AG08395 (cell line): ENCODE results near the gene MAPK1.
"Not testable (repeated sequence)": the region's sequence is repeated elsewhere in the genome, so short reads cannot be mapped to it uniquely, and the experiment has no call there.

Experiments
- DNase-seq: peaks from one replicate; pipeline ENCODE4 v3.0.0; 2012; ENCODE audit warnings: mixed read lengths, low spot score

The MAPK1 gene

DNA sequence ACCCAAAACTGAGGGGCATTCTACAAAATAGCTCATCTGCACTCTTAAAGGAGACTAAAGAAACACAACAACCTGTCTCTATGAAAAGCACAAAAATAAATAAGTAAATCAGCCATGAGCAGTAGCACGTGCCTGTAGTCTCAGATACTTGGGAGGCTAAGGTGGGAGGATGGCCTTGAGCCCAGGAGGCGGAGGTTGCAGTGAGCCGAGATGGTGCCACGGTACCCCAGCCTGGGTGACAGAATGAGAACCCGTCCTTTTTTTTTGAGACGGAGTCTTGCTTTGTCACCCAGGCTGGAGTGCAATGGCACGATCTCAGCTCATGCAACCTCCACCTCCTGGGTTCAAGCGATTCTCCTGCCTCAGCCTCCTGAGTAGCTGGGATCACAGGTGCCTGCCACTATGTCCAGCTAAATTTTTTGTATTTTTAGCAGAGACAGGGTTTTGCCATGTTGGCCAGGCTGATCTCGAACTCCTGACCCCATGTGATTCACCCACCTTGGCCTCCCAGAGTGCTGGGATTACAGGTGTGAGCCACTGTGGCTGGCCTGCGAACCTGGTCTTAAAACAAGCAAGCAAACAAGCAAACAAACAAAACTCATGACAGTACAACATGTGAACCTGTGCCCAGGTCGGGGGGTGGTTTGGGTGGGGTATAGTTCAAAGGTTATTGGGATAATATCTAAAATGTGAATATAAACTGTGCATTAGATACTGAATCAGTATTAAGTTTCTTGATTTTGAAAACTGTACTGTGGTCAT, 76.4 kb downstream of the MAPK1 start:
- not testable (repeated sequence) for DNase-seq

DNA sequence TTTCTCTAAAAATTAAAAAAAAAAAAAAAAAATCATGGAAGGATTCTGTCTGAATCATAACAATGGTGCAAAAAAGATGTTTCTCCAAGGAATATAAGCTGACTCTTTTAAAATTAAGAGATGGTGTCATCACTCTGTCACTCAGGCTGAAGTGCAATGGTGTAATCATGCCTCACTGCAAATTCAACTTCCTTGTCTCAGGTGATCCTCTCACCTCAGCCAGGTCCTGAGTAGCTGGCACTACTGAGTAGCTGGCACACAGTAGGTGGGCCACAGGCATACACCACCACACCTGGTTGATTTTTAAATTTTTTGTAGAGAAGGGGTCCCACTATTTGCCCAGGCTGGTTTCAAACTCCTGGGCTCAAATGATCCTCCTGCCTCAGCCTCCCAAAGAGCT, 77.1 kb downstream of the MAPK1 start:
- DNase-seq, result no peak

DNA sequence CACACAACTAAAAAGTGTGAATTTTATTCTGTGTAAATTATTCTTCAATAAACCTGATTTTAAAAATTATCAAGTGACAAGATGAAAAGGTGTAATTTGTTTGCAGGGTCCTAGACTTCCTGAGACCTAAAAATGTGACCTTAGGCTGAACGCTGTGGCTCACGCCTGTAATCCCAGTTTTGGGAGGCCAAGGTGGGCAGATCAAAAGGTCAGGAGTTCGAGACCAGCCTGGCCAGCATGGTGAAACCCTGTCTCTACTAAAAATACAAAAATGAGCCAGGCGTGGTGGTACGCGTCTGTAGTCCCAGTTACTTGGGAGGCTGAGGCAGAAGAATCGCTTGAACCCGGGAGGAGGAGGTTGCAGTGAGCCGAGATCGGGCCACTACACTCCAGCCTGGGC, 79.9 kb downstream of the MAPK1 start:
- DNase-seq, result not testable (repeated sequence)

DNA sequence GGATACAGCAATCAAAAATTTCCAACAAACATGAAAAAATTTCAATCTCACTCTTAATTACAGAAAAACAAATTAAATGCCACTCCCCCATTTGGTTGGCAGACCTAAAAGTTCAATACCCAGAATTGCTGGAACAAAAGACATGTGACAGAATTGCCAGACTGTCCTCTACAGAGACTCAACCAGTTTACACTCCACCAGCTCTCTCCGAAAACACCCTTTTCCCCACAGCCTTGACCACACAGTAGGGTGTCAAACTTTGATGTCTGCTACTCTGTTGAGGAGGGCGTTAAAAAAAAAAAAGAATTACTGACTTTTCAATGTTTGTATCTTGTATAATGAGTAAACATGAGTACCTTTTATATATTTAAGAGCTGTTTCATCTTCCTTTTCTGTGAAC, 87.2 kb downstream of the MAPK1 start:
- no peak for DNase-seq

DNA sequence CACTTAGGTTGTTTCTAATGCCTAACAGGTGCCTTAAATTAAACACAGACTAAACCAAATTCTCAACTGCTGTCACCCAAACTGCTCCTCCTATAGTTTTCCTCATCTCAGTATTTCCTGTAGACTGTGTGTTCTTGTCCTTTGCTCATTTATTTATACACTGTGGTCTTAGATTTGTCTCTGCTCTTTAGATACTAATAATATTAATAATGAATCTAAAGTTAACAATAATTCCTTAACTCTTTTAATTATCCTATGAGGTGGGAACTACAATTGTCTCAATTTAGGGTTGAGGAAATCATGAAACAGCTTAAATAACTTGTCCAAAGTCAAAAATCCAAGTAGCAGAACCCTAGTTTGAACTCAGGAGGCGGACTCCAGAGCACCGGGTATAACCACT, 88.0 kb downstream of the MAPK1 start:
- no peak for DNase-seq

DNA sequence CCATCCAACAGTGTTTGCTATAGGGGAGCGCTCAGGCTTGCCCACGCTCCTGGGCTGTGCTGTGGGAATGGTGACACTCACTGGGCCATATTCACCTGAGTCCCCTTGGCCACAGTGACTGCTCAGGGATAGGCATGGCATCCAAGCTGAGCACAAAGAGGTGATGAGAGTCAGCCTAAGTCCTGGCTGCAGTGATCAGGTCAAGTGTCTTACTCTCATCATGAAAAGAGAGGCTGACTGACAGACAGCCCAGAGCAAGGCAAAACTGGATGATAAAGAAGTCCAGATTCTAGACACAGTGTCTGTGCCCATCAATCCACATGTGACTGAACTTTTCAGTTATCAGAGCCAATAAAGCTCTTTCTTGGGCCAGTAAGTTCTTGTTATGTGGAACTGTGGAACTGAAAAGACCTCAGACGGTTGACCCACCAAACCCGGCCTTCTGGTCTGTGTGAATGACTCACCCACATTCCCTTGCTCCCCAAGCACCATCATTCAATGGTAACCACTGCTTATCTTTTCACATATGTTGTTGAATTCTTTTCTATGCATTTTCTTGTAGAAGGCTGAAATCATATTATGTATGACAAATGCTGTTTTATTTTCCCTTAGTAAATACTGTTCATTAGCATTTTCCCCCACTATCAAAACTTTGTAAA, 88.6 kb downstream of the MAPK1 start:
- peak; percentile 71 for DNase-seq

DNA sequence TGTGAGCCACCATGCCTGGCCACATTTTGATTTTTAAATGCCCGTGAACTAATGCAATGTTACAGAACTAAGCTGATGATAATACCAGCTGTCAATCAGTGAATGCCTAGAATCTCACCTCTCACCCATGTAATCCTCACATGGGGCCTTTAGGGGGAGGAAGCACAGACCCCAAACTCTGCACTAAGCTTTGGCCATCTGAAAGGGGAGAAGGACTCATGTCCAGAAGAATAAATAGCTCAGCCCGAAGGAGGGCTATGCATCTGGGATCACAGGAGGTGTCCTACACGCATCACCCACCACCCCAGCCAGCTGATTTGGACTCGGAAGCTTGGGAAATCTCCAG, 95.8 kb downstream of the MAPK1 start:
- DNase-seq, result no peak

DNA sequence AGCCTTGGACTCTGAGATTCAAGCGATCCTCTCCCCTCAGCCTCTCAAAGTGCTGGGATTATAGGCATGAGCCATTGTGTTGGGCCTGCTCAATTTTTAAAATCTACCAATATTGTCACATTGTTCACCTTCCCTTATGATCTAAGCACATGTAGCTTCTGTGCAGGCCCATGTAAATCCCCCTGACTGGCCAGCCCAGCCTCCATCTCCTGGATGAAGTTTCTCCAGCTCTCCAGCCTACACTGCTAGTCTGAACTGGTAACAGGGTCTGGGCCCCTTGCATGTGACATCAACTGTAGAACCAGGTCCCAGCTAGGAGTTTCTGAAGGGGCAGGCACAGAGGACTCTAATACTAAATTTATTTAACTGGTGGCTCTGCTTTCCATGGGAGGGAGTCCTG, 99.0 kb downstream of the MAPK1 start:
- DNase-seq, result no peak

DNA sequence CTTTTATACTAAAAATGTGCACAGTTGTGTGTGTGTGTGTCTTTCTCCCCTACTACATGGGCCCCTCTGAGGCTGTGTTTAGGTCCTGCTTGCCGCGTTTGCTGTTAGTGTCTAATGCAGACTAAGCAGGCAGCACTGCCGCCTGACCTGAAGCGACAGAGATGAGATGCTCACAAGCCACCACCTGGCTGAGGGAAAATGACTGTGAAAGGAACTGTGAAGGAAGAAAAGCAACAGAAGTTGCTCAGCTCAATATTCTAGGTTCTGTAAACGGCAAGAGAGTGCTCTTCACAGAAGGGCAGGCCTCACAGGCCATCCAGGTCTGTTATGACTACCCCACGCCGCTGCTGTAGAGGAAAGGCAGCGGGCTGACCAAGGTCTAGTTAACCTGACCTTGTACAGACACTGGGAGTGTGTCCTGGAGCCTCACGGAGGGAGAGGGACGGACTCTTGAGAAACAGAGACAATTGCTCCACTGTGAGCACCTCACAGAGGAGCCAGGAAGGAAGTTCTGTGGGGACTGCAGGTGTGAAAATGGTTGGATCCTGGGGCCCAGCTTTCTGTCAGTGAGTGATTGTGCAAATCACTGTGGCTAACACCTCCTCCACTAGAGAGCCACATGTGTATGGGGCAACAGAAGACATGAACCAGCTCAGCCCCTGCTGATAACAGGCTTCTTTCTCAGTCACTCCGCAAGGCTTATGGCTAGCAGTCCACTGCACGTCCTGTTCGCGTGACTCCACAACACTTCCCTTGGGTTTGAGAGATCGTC, 100.6 kb downstream of the MAPK1 start:
- DNase-seq, result no peak

DNA sequence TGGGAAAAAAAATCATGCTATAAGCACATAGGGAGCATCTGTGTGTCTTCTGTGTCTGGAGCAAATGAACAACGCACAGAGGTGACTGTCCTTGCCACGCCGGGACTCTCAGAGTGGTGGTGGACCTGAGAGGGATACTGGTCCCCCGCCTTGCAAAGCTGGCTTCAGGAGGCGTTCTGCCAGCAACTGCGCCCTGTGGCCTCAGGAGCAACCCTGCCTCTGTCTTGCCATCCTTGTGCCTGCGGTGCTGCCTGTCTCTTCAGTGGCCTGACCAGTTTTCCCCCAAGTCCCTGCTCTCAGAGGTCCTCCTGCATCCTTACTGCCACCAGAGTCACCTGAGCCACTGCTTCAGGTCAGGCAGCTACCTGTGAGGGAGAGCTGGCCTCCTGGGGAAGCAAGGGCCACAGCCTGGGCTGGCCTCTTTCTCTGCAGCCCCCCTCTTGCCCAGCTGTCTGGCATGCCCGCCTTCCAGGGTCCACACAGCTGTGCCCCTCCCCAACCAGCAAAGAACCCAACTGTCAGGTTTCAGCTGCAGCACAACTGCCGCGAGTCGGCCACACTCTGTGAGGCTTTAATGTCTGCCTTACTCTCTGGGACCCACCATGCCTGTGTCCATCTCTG, 101.4 kb downstream of the MAPK1 start:
- no peak for DNase-seq

DNA sequence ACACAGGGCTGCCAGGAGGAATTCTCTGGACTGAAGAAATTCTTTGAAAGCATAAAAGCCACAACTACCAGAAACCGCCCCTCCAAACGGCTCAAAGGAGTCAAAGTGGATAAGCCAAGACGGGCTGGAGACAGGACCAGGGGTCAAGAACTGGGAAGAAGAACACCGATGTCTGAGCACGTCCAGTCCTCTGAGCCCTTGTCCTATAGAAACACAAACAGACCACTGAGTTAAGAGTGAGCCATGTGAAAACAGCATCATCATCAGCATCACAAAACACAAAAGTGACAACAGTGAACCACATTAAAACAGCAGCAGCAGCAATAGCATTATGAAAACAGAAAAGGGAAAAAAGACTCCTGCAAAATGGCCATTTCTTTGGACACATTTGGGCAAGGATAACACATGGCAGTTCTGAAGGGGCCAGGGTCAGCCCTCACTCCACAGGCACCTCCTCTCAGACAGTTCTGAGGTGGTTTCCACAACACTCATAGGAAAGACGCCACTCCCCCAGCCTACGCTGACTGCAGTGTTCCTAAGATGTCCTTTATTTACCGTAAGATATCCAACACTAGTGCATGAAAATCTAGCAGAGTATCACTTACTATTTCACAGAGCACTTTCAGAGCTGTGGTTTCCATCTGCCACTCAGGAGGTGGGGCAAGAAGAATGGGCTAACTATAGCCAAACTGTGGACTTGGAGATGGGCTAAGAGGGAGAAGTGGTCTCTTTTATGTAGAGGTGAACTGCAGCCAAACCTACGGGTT, 103.2 kb downstream of the MAPK1 start:
- no peak for DNase-seq

DNA sequence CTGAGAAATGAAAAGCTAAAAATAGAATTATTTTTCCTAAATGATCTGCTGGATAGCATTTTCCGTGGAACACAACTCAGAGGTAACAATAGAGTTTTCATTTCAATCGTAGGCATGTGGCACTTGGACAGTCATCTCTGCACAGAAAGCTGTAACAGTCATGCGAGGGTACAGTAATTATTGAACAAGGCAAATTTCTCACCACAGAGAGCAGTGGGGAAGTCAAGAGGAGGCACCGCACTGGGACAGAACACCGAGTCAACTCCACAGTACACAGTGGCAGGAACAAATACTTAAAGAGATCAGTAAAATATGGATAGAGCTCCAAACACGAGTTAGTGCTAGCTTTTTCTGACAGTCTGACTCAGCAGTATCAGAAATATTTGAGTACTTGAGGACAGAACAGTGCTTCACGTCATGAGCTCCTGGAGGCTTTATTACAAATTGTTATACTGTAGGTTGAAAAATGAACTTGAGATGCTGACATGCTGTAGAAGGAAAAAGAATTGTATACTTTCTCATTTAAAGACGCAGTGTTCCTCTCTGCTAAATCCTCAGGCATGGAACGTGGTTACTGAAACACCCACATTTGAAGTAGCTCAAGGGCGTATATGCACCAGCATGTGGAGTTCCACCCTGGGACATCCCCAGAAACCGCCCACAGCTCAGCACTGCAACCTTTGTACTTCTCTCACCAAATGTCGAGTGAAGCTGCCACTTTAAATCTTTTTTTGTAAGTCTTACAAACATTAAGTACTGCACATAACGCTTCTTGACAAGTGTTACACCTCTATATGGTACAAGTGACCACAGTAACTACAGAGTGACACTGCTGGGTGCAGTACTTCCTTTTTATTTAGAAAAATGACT, 104.5 kb downstream of the MAPK1 start:
- no peak for DNase-seq

DNA sequence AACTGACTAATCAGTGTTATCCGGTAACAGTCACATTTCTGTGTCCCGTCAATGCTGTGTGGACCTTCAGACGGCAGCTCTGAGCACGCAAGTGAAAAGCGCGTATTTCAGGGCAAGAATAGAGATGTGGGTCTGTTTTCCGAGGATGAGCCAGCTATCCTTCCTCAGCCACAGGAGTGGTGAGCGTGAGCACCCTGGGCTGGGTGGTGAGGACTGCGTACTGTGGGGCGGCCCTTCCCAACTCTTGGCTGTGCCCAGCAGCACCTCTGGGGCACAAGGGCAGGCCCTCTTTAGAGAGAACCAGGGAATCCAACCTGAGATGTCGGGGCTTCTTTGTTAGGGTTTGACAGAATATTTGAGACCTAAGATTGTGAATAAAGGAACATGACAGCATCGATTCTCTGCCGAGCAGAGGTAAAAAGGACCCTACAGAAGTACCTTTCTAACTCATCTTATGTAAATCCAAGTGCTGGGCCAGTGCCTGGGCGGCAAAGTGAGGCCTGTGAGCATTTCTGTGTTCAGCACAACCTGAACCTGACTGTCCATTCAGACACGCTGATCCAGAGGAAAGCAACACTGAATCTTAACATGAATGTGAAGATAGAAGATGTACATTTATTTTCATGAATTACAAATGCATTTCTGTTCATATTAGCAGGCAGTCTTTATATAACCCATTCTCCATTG, 105.3 kb downstream of the MAPK1 start:
- no peak for DNase-seq

DNA sequence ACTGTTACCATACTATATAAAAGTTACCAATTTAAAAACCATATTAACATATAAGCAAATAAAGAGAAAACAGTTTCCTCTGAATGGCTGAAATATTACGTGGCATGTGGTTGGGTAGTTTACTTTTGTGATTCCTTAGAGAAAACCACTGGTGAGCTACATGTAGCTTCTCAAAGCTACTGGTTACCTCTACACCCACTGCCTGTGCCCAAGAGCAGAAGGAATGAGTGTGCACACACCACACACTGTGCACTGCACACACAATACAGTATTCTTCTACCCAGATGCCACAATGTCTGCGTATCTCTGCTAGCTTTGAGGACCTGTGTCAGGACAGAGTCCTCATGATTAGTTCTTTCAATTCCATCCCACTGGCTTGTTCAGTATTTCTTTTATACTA, 106.4 kb downstream of the MAPK1 start:
- no peak for DNase-seq

DNA sequence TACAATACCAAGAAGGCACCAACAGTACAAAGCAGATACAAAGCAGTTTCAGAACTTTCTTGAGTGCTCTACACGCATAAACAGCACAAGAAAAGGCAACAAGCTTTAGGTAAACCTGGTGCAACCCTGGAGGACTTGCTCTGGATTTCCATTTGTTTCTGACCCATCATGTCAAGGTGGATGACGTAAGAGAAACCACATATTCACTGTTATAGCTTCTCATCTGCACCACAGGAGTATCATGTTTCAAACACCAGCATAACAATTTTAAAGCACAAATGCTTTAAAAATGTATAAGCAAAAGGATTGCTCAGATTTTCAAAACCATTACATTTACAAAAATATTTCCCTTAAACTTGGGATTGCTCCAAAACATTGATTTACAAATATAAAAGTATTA, 106.8 kb downstream of the MAPK1 start:
- peak; percentile 18 for DNase-seq

DNA sequence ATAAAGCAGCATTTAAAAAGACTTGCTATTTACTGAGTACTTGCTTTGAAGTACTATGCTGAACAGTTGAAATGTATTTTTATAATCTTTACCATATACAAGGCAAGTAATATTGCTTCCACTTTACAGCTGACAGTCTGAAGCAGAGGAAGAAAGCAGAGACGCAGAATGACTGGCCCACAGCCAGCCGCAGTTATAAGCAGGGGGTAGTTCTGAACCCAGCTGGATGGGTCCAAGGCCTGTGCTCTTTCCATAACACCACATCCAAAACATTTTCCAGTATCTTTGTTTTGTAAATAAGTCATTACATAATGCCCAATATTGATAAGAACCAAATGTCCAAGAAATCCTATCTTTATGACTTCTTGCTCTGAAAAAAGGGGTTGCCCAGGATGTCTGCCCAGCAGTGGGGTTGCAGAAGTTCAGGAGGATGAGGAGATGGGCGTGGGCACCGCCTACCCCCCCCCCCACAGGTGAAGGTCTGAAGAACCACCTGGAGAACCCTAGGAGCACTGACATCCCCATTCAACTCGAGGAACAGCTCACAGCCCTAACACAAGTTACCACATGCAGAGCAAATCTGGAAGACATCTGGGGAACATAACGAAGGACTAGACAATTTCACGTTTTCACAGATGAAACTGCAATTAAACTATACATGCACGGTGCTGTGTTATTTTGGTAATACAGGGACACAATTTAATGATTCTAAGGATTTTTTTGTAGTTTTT, 107.6 kb downstream of the MAPK1 start:
- no peak for DNase-seq

DNA sequence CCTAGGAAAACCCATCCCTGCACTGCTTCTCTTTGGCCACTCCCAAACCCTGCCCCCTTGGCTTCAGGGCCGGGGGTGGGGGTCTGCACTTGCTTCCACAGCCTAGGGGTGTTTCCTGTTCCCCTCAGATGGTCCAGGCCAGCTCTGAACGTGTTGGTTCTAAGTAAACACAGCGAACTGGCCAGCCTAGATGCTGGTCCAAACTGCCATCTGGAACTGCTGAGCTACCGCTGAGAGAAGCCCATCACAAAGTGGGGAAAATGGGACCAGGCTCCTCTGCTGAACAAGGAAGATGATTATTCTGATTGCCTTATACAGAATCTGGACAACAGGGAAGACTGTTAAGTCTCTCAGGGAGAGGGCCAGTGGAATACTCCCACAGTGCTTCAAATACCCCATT, 108.4 kb downstream of the MAPK1 start:
- DNase-seq, result no peak

DNA sequence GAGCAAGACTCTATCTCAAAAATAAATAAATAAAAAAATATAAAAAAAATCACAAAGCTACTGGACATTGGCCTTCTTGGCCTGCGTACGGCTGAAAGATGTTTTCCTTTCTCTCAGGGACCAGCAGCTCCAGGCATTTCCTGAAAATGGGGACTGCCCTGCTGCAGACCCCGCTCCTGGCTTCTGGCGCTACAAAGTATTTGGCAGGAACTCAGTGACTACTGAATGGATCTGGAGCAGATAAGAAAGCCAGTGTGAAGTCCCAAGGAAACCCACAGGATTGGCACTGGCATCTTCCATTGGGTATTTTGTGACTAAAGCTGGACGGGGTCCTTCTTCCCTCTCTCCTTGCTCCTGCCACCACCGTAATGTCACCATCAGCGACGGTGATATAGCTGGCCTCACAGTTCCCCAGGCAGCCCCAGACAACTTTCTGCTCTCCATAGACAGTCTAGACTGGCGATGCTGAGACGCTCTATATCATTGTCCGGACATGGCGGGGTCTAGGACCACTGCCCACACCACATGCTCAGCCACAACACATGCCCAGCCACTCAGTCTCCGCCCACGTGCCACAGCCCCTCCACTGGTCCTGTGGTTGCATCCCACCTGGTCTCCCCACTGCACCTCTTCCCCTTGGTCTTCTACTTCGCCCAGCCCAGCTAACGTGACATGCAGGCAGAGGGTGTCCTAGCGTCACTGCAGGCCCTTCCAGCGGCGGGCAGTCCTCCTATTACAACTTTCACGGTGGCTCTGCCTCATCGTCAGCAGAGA, 109.2 kb downstream of the MAPK1 start:
- DNase-seq, result no peak

DNA sequence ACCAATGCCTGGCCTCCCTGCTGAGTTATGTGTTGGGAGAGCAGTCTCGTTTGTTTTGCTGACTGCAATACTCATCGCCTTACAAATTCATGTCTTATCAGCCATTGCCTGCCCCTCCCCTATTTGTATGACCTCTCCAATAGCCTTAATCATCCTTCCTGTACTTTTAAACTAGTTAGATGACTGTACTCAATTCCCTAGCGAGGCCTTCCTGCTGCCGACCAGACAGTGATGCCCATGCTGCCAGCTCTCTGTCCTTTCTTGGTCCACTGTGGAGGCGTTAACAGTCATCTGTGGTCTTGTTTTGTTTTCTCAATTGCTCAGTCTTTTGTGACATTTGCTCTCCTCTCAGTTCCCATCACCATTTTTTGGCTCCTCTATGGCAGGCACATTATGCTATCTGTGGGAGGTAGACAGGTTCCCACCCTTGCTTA, 111.6 kb downstream of the MAPK1 start:
- DNase-seq, result peak; percentile 76
